Measurements from ENCODE around the gene RNGTT.

GRCh38 chr6:88810701-88811100 is 152.7 kb downstream of the RNGTT start:
- TF ChIP-seq CTCF (IDR thresholded peaks at IDR 0.05; ENCODE audit: poor library complexity) (no peak), EZH2 (IDR thresholded peaks at IDR 0.05; ENCODE audit: borderline replicate concordance) (no peak), EZH2phosphoT487 (IDR thresholded peaks at IDR 0.05; ENCODE audit: low read depth, severe bottlenecking, unreplicated experiment) (no peak)

Data from hepatocyte (in vitro differentiated cells).